Hepatocyte (in vitro differentiated cells): ENCODE results near the gene DKK1. TPM values are rescaled to one million over a fixed set of nuclear protein-coding genes. Genes with fewer than 3 reads are reported as not detected.

ENCODE experiments used
- DNase-seq: peaks from one replicate; pipeline ENCODE4 v3.0.0-alpha.2; 2016; ENCODE audit warnings: low spot score
- H2AFZ ChIP-seq: fragments of 200-600 bp; sonication (generic); 2 replicates; pipeline ENCODE4 v1.6.0; 2016; ENCODE audit warnings: antibody characterized with exemption, mild to moderate bottlenecking
- H3K27ac ChIP-seq: fragments of 200-600 bp; sonication (generic); 2 replicates; pipeline ENCODE4 v1.5.1; 2016; ENCODE audit warnings: mild to moderate bottlenecking
- H3K27me3 ChIP-seq: fragments of 200-600 bp; sonication (generic); 2 replicates; pipeline ENCODE4 v1.6.1; 2016
- H3K36me3 ChIP-seq: fragments of 200-600 bp; sonication (generic); replicated peaks from 2 replicates; pipeline ENCODE4 v1.5.1; 2016; ENCODE audit warnings: low read depth; ENCODE audit not compliant: insufficient read depth
- H3K4me1 ChIP-seq: fragments of 200-600 bp; sonication (generic); 2 replicates; pipeline ENCODE4 v1.5.1; 2016; ENCODE audit warnings: mild to moderate bottlenecking, moderate library complexity; ENCODE audit not compliant: insufficient read depth
- H3K4me2 ChIP-seq: fragments of 200-600 bp; sonication (generic); 2 replicates; pipeline ENCODE4 v1.6.0; 2016
- H3K4me3 ChIP-seq: fragments of 200-600 bp; sonication (generic); 2 replicates; pipeline ENCODE4 v1.5.1; 2016; ENCODE audit warnings: mild to moderate bottlenecking
- H3K79me2 ChIP-seq: fragments of 200-600 bp; sonication (generic); 2 replicates; pipeline ENCODE4 v1.6.0; 2017; ENCODE audit warnings: mild to moderate bottlenecking
- H3K9me2 ChIP-seq: fragments of 200-600 bp; sonication (generic); replicated peaks from 2 replicates; pipeline ENCODE4 v1.6.0; 2017; ENCODE audit warnings: mild to moderate bottlenecking; ENCODE audit not compliant: insufficient read depth
- H3K9me3 ChIP-seq: fragments of 200-600 bp; sonication (generic); 2 replicates; pipeline ENCODE4 v1.5.1; 2016; ENCODE audit warnings: low read depth, mild to moderate bottlenecking
- H4K20me1 ChIP-seq: fragments of 200-600 bp; sonication (generic); 2 replicates; pipeline ENCODE4 v1.6.0; 2016; ENCODE audit warnings: mild to moderate bottlenecking; ENCODE audit not compliant: insufficient read depth, poor library complexity, severe bottlenecking
- CTCF ChIP-seq: fragments of 200-600 bp; sonication (generic); IDR thresholded peaks from 2 replicates; pipeline ENCODE4 v1.5.1; 2016; ENCODE audit warnings: antibody characterized with exemption, mild to moderate bottlenecking; ENCODE audit not compliant: poor library complexity
- EZH2 ChIP-seq: fragments of 200-600 bp; sonication (generic); IDR thresholded peaks from 2 replicates; pipeline ENCODE4 v1.6.1; 2016; ENCODE audit warnings: antibody characterized with exemption, mild to moderate bottlenecking, borderline replicate concordance
- EZH2phosphoT487 ChIP-seq: fragments of 200-600 bp; sonication (generic); IDR thresholded peaks from one replicate; pipeline ENCODE4 v1.6.1; 2018; ENCODE audit warnings: antibody characterized with exemption, mild to moderate bottlenecking, low read depth, moderate library complexity; ENCODE audit not compliant: unreplicated experiment, severe bottlenecking
- whole genome bisulfite sequencing: methylation state at CpG from one replicate; pipeline ENCODE4 v1.1.6; 2016; ENCODE audit warnings: low lambda C conversion rate; ENCODE audit errors: missing lambda C conversion rate; 5-methylcytosine and 5-hydroxymethylcytosine counted together
- polyA plus RNA-seq: library from polyadenylated mRNA; unstranded; fragments of >200 nt; fragmentation: Nextera tagmentation; extraction: Ambion mirVana; gene quantifications from 2 replicates; pipeline ENCODE4 v1.2.1, GENCODE V29; 2016
- total RNA-seq: library from RNA; depleted of rRNA; stranded (reverse); fragments of >200 nt; gene quantifications from 2 replicates; pipeline ENCODE4 v1.2.3, GENCODE V29; 2014

The DKK1 gene
- total and polyA plus RNA-seq, 2 experiments from 2014 or later, result 40.3 to 62.4 TPM

- WGBS, result 81% methylated on average over 1 of the region's 1 CpG
These were observed 21.6 kb downstream of the DKK1 start for GRCh38 chr10:52335665-52336064.

GRCh38 chr10:52337225-52337624, 23.1 kb downstream of the DKK1 start:
- DNase-seq, result no peak
- WGBS, result 95% methylated on average over 1 of the region's 1 CpG
- Histone ChIP-seq H3K36me3 (no peaks in the 10 kb centered on the region), H3K4me3 (no peak overlapping the region), H3K27me3 (no peaks in the 10 kb centered on the region), H2AFZ (no peak overlapping the region), H3K79me2 (no peaks in the 10 kb centered on the region), H3K27ac (no peak overlapping the region), H3K9me2 (no peaks in the 10 kb centered on the region), H3K4me2 (no peak overlapping the region), H4K20me1 (no peaks in the 10 kb centered on the region), H3K9me3 (no peaks in the 10 kb centered on the region), H3K4me1 (no peaks in the 10 kb centered on the region)
- TF ChIP-seq EZH2 (no peak), EZH2phosphoT487 (no peak), CTCF (no peak)

More at GRCh38 chr10:52335665-52336064, 21.6 kb downstream of the DKK1 start:
- Histone ChIP-seq H2AFZ (no peak overlapping the region), H3K4me3 (no peak overlapping the region), H3K9me3 (no peaks in the 10 kb centered on the region), H3K4me2 (no peak overlapping the region), H3K9me2 (no peaks in the 10 kb centered on the region), H3K27ac (no peak overlapping the region), H4K20me1 (no peaks in the 10 kb centered on the region), H3K27me3 (no peaks in the 10 kb centered on the region), H3K79me2 (no peaks in the 10 kb centered on the region), H3K4me1 (no peaks in the 10 kb centered on the region), H3K36me3 (no peaks in the 10 kb centered on the region)
- TF ChIP-seq CTCF (no peak), EZH2 (no peak), EZH2phosphoT487 (no peak)
- no peak for DNase-seq

DNA sequence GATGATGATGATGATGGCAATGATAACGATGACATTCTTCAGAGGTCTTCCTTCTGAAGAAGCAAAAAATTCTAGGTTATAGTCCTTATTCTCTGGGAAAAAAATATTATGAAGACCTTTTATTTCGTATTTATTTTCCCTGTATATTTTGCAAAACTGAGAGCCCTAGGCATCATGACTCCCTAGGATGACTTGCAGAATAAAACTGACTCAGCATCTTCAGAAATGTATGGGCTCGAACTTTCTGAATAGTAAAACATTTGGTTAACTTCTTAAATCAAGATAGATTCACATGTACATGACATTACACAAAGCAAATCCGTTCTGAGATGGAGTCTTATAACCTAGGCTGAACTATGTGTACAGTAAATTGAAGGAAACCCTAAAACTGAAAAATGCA, 29.4 kb downstream of the DKK1 start:
- no peak overlapping the region for H2AFZ ChIP-seq
- H3K9me3 ChIP-seq, result no peaks in the 10 kb centered on the region
- no peaks in the 10 kb centered on the region for H3K4me1 ChIP-seq
- no peak overlapping the region for H3K4me2 ChIP-seq
- no peaks in the 10 kb centered on the region for H3K9me2 ChIP-seq
- no peaks in the 10 kb centered on the region for H3K36me3 ChIP-seq
- WGBS, result 84% methylated on average over 4 of the region's 4 CpGs
- no peak overlapping the region for H3K27ac ChIP-seq
- no peak for DNase-seq
- no peaks in the 10 kb centered on the region for H3K79me2 ChIP-seq
- no peaks in the 10 kb centered on the region for H4K20me1 ChIP-seq
- no peak overlapping the region for H3K4me3 ChIP-seq
- no peaks in the 10 kb centered on the region for H3K27me3 ChIP-seq
- TF ChIP-seq EZH2 (no peak), CTCF (no peak), EZH2phosphoT487 (no peak)
